HG02973 (cell line): Measurements from ENCODE around the gene APOA5.
"Not testable (repeated sequence)": the region's sequence is repeated elsewhere in the genome, so short reads cannot be mapped to it uniquely, and the experiment has no call there.

ENCODE experiments used
- ATAC-seq: cut with Tn5 transposase; IDR thresholded peaks from one replicate; pipeline ENCODE4 v1.9.1; 2021; ENCODE audit warnings: moderate library complexity; ENCODE audit not compliant: unreplicated experiment

APOA5 gene

GRCh38 chr11:116791813-116792143 is at the start of gene APOA5:
TSS of gene APOA5 (minus strand) at chr11:116791879. CDS start at chr11:116791860, 19 bp downstream.
- no peak for ATAC-seq

DNA sequence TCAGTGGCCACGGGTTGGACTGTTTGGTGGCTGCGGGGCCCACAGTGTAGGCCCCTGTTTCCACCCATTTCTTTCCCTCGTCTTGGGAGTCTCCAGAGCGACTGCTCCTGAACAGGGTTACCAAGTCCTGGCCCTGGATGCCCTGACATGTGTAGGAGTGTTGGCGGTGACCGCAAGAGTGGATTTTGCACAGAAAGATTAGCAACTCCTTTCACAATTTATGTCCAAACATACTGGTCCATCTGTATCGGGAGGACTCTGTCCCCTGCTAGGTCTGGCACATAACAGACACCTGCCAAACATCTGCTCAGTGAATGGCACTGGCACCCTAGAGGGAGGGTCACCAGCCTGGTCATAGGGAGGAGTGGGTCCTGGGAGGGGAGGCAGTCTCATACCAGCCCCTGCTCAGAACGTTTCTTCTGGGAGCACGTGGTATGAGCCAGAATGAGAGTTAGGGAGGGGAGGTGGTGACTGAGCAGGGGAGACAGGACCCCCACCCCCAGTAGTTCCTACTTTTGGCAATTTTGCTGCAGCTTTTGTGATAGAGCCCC is 49.1 kb upstream of the APOA5 start:
- no peak for ATAC-seq

GRCh38 chr11:116840224-116840745 is 48.6 kb upstream of the APOA5 start:
- ATAC-seq = no peak

DNA sequence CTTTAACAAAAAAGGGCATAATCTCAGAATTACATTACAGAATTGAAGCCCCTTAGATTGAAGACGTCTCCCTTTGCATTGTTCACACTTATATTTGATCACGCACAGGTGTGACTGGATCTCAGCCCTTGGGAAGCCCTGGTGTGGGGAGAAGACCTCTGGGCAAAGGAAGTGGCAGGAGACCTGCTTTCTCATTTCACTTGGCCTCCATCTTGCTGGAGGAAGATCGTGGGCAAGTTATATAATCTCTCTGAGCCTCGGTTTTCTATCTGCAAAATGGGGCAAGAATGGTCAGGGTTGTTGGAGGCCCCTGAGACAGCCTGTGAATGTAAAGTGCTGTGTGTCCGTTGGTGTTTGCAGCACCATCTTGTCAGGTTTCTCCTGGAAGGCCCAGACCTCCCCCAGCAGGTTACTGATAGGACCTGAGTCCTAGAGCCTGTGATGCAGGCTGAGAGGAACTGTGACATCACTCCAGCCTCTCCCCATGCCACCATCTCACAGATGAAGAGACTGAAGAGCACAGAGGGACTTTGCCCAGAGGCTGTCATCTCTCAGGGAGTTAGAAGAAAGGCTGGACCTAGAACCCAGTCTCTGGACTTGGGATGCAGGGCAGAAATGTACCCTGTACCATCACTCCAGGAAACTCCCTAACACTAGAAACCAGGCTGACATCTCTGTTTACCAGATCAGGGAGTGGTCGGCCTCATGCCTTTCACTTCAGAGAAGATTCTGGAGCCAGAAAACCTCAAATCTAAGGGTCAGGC is 46.8 kb upstream of the APOA5 start:
- ATAC-seq = no peak

GRCh38 chr11:116837231-116838091 is 45.8 kb upstream of the APOA5 start, which contains the start of gene APOA1:
TSS of gene APOA1 (minus strand) at chr11:116837622. CDS start at chr11:116837387, 235 bp downstream.
- ATAC-seq = no peak

GRCh38 chr11:116836632-116836991 is 44.9 kb upstream of the APOA5 start:
- no peak for ATAC-seq

DNA sequence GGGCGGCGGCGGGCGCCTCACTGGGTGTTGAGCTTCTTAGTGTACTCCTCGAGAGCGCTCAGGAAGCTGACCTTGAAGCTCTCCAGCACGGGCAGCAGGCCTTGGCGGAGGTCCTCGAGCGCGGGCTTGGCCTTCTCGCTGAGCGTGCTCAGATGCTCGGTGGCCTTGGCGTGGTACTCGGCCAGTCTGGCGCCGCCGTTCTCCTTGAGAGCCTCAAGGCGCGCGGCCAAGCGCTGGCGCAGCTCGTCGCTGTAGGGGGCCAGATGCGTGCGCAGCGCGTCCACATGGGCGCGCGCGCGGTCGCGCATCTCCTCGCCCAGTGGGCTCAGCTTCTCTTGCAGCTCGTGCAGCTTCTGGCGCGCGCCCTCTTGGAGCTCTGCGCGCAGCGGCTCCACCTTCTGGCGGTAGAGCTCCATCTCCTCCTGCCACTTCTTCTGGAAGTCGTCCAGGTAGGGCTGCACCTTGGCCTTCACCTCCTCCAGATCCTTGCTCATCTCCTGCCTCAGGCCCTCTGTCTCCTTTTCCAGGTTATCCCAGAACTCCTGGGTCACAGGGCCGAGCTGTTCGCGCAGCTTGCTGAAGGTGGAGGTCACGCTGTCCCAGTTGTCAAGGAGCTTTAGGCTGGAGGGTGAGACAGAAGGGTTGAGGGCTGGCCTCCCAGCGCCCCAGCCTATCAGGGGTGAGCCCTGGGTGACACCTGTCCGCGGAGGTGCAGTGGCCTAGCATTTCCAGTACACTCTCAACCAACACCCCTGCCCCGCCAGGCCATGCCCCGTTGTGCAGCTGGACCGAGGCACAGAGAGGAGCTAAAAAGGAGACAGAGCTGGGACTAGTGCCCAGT is 44.3 kb upstream of the APOA5 start:
- ATAC-seq = peak; percentile 79

DNA sequence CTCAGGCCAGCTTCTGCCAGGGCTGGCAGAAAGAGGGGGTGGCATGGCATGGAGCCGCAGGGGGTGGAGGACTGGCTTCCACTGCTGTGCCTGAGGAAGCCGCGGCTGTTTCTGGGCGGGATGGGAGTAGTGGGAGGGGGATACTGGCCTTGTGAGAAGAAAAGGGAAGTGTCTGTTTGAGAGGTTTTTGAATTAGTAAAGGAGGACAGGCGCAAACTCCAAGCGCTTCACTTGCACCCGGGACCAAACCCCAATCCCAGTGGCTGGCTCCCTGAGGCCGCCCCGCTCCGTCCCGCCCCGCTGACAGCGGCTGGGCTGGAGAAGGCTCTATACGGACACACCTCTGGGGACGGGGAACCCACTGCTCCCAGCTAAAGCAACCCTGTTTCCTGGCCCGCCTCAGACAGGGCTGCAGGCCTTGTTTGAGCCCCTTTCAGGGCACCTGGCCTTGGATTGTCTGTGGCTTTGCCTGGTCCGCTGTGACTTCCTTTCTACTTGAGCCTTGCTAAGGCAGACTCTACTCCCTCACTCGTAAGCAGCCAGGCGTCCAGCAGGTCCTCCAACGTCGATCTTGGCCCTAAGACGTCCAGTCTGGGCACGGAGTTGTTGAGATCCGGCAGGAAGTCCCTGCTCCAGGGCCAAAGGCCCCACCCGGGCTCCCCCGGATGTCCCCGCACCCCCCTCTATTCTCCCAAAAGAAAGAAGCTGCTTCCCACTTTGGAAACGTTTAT is 43.5 kb upstream of the APOA5 start:
- no peak for ATAC-seq

GRCh38 chr11:116834535-116835041 is 42.9 kb upstream of the APOA5 start:
- not testable (repeated sequence) for ATAC-seq

DNA sequence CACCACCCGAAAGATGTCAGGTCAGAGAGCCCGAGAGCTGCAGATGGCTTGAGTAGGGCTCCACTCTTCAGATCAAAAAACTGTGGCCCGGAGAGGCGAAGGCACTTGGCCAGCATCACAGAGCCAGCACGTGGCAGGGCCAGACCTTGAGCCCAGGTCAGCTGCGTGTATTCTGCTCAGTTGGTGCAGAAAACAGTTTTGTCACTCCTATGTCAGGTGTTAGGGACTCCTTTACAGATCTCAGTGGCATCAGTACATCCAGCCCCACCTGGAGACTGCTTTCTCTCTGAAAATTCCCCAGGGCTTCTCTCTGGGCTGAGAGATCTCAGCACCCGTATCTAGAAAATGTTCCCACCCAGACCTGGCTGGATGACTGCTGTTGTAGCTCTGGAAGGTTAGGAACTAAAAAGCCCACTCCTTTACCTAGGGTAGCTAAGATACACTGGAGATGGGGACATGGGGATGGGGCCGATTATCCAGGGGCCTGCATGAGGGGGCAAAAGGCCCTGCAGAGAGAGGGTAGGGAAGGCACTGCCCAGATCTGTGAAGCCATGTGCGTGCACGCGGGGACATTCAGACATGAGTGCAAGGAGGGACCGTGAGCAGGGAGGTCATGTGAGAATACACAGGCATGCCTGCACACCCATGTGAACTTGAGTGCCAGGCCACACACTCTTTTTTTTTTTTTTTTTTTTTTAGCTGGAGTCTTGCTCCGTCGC is 42.3 kb upstream of the APOA5 start:
- no peak for ATAC-seq

DNA sequence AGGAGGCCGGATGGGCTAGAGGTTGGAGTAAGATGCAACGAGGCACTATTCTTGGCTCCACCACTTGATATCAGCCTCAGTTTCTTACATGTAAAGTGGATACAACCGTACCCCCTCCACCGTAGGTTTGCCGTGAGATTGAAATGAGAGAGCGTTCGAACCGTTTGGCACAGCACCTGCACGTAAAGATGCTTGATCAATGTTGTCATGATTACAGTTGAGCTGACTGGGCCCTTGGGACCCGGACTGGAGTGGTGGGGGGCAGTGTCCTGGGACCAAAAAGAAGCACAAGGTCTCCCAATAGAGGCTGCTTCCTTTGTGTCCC is 41.8 kb upstream of the APOA5 start:
- ATAC-seq = no peak

- no peak for ATAC-seq
Measured at GRCh38 chr11:116832350-116833290, 40.9 kb upstream of the APOA5 start.

DNA sequence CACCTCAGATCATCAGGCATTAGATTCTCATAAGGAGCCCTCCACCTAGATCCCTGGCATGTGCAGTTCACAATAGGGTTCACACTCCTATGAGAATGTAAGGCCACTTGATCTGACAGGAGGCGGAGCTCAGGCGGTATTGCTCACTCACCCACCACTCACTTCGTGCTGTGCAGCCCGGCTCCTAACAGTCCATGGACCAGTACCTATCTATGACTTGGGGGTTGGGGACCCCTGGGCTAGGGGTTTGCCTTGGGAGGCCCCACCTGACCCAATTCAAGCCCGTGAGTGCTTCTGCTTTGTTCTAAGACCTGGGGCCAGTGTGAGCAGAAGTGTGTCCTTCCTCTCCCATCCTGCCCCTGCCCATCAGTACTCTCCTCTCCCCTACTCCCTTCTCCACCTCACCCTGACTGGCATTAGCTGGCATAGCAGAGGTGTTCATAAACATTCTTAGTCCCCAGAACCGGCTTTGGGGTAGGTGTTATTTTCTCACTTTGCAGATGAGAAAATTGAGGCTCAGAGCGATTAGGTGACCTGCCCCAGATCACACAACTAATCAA is 40.2 kb upstream of the APOA5 start:
- no peak for ATAC-seq

DNA sequence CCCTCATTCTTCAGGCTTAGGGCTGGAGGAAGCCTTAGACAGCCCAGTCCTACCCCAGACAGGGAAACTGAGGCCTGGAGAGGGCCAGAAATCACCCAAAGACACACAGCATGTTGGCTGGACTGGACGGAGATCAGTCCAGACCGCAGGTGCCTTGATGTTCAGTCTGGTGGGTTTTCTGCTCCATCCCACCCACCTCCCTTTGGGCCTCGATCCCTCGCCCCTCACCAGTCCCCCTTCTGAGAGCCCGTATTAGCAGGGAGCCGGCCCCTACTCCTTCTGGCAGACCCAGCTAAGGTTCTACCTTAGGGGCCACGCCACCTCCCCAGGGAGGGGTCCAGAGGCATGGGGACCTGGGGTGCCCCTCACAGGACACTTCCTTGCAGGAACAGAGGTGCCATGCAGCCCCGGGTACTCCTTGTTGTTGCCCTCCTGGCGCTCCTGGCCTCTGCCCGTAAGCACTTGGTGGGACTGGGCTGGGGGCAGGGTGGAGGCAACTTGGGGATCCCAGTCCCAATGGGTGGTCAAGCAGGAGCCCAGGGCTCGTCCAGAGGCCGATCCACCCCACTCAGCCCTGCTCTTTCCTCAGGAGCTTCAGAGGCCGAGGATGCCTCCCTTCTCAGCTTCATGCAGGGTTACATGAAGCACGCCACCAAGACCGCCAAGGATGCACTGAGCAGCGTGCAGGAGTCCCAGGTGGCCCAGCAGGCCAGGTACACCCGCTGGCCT is 38.7 kb upstream of the APOA5 start:
- no peak for ATAC-seq

GRCh38 chr11:116829525-116830183 is 38.0 kb upstream of the APOA5 start, which contains the start of gene APOC3:
TSS of gene APOC3 (plus strand) at chr11:116829907. CDS start at chr11:116830583, 676 bp downstream.
- no peak for ATAC-seq

GRCh38 chr11:116828632-116829524 is 37.2 kb upstream of the APOA5 start:
- no peak for ATAC-seq
